Measurements from ENCODE around the gene ZNF891. TPM values are rescaled to one million over a fixed set of nuclear protein-coding genes. Genes with fewer than 3 reads are reported as not detected.

Gene ZNF891
- total RNA-seq (2021; fragmentation: NEBNext Ultra II Directional; extraction: Animal tissue kit (Norgen Biotek cat#: 25700)) (3.1 TPM in 2 replicates), polyA plus RNA-seq (2011; rRNA removed) (1.3 TPM in 2 replicates), polyA minus RNA-seq (2011; rRNA and poly(A)+ RNA removed) (2.2 and 2.8 TPM in 2 replicates)
- polyA plus RNA-seq (2011; cell fraction: cytosol; rRNA removed), result 1.8 TPM
- polyA plus RNA-seq (2011; cell fraction: nucleus; rRNA removed), result 1.7 TPM
- polyA plus RNA-seq (2012, experiment 1 of 2), result 0.85 to 2.0 TPM (median 1.3 TPM) in 4 replicates
- polyA plus RNA-seq (2012, experiment 2 of 2), result 0.17 TPM
- 2.8 TPM for polyA plus RNA-seq (2013, experiment 1 of 2)
- polyA plus RNA-seq (2013, experiment 2 of 2), result 2.1 TPM
- 1.7 TPM for polyA minus RNA-seq (2011; cell fraction: cytosol; rRNA and poly(A)+ RNA removed)
- 6.0 TPM for polyA minus RNA-seq (2011; cell fraction: nucleus; rRNA and poly(A)+ RNA removed)
- long read RNA-seq, experiment 1, full-length matches to known transcripts, result 2 of 6 reads
- long read RNA-seq, experiment 1, partial matches to known transcripts, result 0 of 6 reads
- long read RNA-seq, experiment 1, other reads (novel, unspliced or antisense), result 4 of 6 reads
- long read RNA-seq, experiment 2, full-length matches to known transcripts, result 5 of 9 reads
- long read RNA-seq, experiment 2, partial matches to known transcripts, result 0 of 9 reads
- long read RNA-seq, experiment 2, other reads (novel, unspliced or antisense), result 4 of 9 reads

DNA sequence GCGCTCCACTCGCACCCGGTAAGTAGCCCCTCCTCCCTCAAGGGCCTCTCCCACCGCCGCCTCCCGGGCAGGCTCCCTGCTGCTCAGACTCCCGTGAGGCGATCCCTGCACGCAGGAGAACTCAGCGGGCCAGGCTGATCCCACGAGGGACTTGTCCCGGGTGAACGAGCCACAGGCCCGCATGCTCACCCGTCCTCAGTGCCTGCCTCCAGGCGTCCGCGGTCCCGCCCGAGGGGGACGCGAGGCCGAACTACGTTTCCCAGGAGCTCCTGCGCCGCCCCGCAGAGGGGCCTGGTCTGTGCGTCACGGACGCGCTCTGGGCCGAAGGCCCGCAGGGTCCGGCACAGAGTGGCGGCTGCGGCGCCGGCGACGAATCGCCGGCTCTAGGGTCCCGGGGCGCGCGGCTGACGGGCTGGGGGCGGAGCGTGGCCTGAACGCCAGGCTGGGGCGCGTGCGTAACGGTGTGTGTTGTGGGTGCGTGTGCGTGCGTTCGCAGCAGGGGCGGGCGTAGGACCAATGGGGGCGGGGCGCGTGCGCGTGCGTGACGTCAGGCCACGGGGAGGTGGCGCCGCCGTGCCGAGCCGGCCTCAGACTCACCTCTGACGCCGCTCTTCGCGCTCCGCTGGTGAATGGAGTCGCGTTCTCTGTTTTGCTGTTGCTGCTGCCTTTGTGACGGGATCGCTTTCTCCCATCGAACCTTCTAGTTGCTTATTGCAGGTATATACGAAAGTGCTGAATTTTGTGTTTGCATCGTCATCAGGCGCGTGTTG is at the start of gene ZNF891, which contains the start of gene ZNF10:
TSS of gene ZNF891 (minus strand) at position 237 of the 770 bp plus-strand sequence. CDS start 8,356 bp downstream, outside the sequence.
TSS of gene ZNF10 (plus strand) at position 590 of the 770 bp plus-strand sequence. CDS start 13,866 bp downstream, outside the sequence.
- no peaks in the 10 kb centered on the region for H4K20me1 ChIP-seq (replicated peaks in 1 of 2; ENCODE audit: control insufficient read depth in 1 of 2, insufficient read depth in 2 of 2, low read length in 2 of 2)
- peak within 1 kb of the TSS; percentile 99 for H2AFZ ChIP-seq (ENCODE audit: low read length)
- DNase-seq (ENCODE audit: low read depth in 1 of 2, low spot score in 2 of 2), result peak; percentile 88 to 98
- POLR2A ChIA-PET (ENCODE audit: partially characterized antibody), result interaction anchor here (0.6 to 2.8 kb wide), 14 partner anchors 9 to 224 kb away, joined by 3 to 20 read pairs (median 4); partner anchors contain the start of genes ZNF26, ZNF268 and ZNF84
- CTCF ChIA-PET (ENCODE audit: partially characterized antibody), result no interaction called here
- H2AK5ac ChIP-seq (ENCODE audit: low read depth, low read length), result no peak within 1 kb of the TSS
- no peaks in the 10 kb centered on the region for H3K4me1 ChIP-seq (replicated peaks in 1 of 4; ENCODE audit: control insufficient read depth in 3 of 4, insufficient read depth in 4 of 4, low read length in 3 of 4)
- no peak within 1 kb of the TSS for H3K23ac ChIP-seq (ENCODE audit: insufficient read length)
- peak within 1 kb of the TSS; percentile 96 for H4K5ac ChIP-seq (ENCODE audit: insufficient read length, low read depth, low read length)
- H3K14ac ChIP-seq (ENCODE audit: insufficient read length), result no peak within 1 kb of the TSS
- peak; percentile 32 for FAIRE-seq
- no peak within 1 kb of the TSS for H2BK20ac ChIP-seq (ENCODE audit: low read length)
- peak within 1 kb of the TSS; percentile 69 for H3K56ac ChIP-seq (replicated peaks; ENCODE audit: insufficient read length, low read depth, low read length)
- peaks cover 2% of the 10 kb centered on the region for H3K23me2 ChIP-seq (ENCODE audit: low read depth, low read length)
- peak within 1 kb of the TSS; percentile 73 to 81 for H3K4me2 ChIP-seq (ENCODE audit: insufficient read depth in 1 of 2, low read depth in 2 of 2, low read length in 2 of 2)
- H2BK5ac ChIP-seq (ENCODE audit: low read depth, low read length), result peak within 1 kb of the TSS; percentile 93
- H2BK15ac ChIP-seq (ENCODE audit: low read length), result peak within 1 kb of the TSS; percentile 72; the same call in 1 of the 2 replicates
- peak within 1 kb of the TSS; percentile 96 for H4K8ac ChIP-seq (ENCODE audit: extremely low read depth, insufficient read depth, low read length)
- H3K9ac ChIP-seq (replicated peaks in 1 of 4; ENCODE audit: extremely low read depth in 1 of 4, low read depth in 3 of 4, low read length in 3 of 4), result peak within 1 kb of the TSS; percentile 74 to 100 (median 82)
- peaks cover 34 to 35% of the 10 kb centered on the region in 2 experiments for H3K9me3 ChIP-seq (ENCODE audit: insufficient read depth in 2 of 2, low read depth in 1 of 2, low read length in 1 of 2)
- no peak within 1 kb of the TSS for H4K91ac ChIP-seq (replicated peaks; ENCODE audit: insufficient read length, low read length)
- H2BK120ac ChIP-seq (replicated peaks; ENCODE audit: low read depth, low read length), result no peak within 1 kb of the TSS
- 1% methylated on average over 56 of the region's 87 CpGs; no CpG with 5 or more reads in 1 of the 2 experiments for WGBS, 2 experiments (ENCODE audit: extremely low coverage in 1 of 2, insufficient coverage in 1 of 2, insufficient read length in 1 of 2, insufficient replicate concordance in 2 of 2, low coverage in 1 of 2, low lambda C conversion rate in 2 of 2, missing lambda C conversion rate in 1 of 2)
- H3K36me3 ChIP-seq (ENCODE audit: control insufficient read depth in 2 of 4, insufficient read depth in 4 of 4, low read length in 3 of 4), result peaks cover 3 to 52% (median 28%) of the 10 kb centered on the region in 4 experiments; a peak in 6 of 8 replicates
- H2BK12ac ChIP-seq (ENCODE audit: low read depth, low read length), result peak within 1 kb of the TSS; percentile 33; the same call in 1 of the 2 replicates
- no peaks in the 10 kb centered on the region for H3K27me3 ChIP-seq (replicated peaks in 1 of 4; ENCODE audit: control insufficient read depth in 3 of 4, extremely low read depth in 1 of 4, insufficient read depth in 3 of 4, low read length in 3 of 4)
- H3K79me2 ChIP-seq (ENCODE audit: control insufficient read depth in 1 of 2, insufficient read depth in 2 of 2, low read length in 2 of 2), result peaks cover 4 to 26% of the 10 kb centered on the region in 2 experiments; a peak in 2 of 4 replicates
- H3K4ac ChIP-seq (replicated peaks; ENCODE audit: insufficient read length, low read depth, low read length), result no peak within 1 kb of the TSS
- peak within 1 kb of the TSS; percentile 69 to 98 (median 87) for H3K4me3 ChIP-seq (ENCODE audit: extremely low read depth in 1 of 4, insufficient read depth in 2 of 4, low read depth in 3 of 4, low read length in 4 of 4)
- peak within 1 kb of the TSS; percentile 95 for H3K18ac ChIP-seq (ENCODE audit: extremely low read depth, low read length)
- H3K79me1 ChIP-seq (ENCODE audit: low read depth, low read length), result no peaks in the 10 kb centered on the region
- peak within 1 kb of the TSS; percentile 87 for H3K27ac ChIP-seq (ENCODE audit: low read depth, low read length)
- no peak for TF ChIP-seq SIN3A (conservative IDR thresholded peaks at IDR 0.05 in 1 of 2, IDR thresholded peaks at IDR 0.05 in 1 of 2; ENCODE audit: low read depth in 1 of 2, low read length in 2 of 2)
- no peak for TF ChIP-seq EP300 (IDR thresholded peaks at IDR 0.05; ENCODE audit: borderline replicate concordance in 1 of 2, low read depth in 2 of 2, low read length in 2 of 2)
- TF ChIP-seq ASH2L (IDR thresholded peaks at IDR 0.05; ENCODE audit: low read length), result peak; percentile 84
- TF ChIP-seq HDAC6 (IDR thresholded peaks at IDR 0.05; ENCODE audit: low read depth, low read length), result no peak
- no peak for TF ChIP-seq GTF2F1 (IDR thresholded peaks at IDR 0.05; ENCODE audit: borderline replicate concordance, low read depth, low read length)
- no peak for TF ChIP-seq CBX5 (IDR thresholded peaks at IDR 0.05; ENCODE audit: low read depth, low read length)
- TF ChIP-seq SIX5 (IDR thresholded peaks at IDR 0.05; ENCODE audit: low read depth, low read length), result peak; percentile 71
- 0 out of 2 replicates have a peak, but pooled peaks have one; percentile 35 for TF ChIP-seq BACH1 (IDR thresholded peaks at IDR 0.05; ENCODE audit: low read length)
- no peak for TF ChIP-seq CEBPB (IDR thresholded peaks at IDR 0.05; ENCODE audit: low read depth, low read length)
